Epithelial cell of esophagus (primary cell): Measurements from ENCODE around the gene HTR6.

Experiments
- DNase-seq: peaks from one replicate; pipeline ENCODE4 v3.0.0; 2010; ENCODE audit warnings: low read depth
- H3K4me3 ChIP-seq: 2 replicates; pipeline ENCODE4 v1.5.1; 2011; ENCODE audit warnings: mild to moderate bottlenecking, low read length, control low read depth
- TF ChIP-seq, protein P1 (sequence below): IDR thresholded peaks from 2 replicates; pipeline ENCODE4 v1.5.1; 2011; ENCODE audit warnings: low read depth, mild to moderate bottlenecking, low read length, control low read depth, inconsistent platforms; ENCODE audit not compliant: insufficient read depth; ENCODE audit errors: missing control alignments

The HTR6 gene

DNA sequence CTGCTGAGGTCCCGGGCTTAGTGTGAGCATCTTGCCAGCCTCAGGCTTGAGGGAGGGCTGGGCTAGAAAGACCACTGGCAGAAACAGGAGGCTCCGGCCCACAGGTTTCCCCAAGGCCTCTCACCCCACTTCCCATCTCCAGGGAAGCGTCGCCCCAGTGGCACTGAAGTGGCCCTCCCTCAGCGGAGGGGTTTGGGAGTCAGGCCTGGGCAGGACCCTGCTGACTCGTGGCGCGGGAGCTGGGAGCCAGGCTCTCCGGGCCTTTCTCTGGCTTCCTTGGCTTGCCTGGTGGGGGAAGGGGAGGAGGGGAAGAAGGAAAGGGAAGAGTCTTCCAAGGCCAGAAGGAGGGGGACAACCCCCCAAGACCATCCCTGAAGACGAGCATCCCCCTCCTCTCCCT is 7.2 kb upstream of the HTR6 start:
- H3K4me3 ChIP-seq: no peak overlapping the region

DNA sequence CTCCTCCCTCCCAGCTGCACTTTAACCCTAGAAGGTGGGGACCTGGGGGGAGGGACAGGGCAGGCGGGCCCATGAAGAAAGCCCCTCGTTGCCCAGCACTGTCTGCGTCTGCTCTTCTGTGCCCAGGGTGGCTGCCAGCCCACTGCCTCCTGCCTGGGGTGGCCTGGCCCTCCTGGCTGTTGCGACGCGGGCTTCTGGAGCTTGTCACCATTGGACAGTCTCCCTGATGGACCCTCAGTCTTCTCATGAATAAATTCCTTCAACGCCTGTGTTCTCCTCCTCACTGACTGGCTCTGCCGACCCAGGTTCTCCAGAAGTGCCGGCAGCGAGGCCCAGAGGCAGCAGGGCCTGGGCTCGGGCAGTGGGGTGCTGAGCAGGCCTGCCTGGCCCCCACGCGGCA is 6.5 kb upstream of the HTR6 start:
- TF ChIP-seq, protein P1, sequence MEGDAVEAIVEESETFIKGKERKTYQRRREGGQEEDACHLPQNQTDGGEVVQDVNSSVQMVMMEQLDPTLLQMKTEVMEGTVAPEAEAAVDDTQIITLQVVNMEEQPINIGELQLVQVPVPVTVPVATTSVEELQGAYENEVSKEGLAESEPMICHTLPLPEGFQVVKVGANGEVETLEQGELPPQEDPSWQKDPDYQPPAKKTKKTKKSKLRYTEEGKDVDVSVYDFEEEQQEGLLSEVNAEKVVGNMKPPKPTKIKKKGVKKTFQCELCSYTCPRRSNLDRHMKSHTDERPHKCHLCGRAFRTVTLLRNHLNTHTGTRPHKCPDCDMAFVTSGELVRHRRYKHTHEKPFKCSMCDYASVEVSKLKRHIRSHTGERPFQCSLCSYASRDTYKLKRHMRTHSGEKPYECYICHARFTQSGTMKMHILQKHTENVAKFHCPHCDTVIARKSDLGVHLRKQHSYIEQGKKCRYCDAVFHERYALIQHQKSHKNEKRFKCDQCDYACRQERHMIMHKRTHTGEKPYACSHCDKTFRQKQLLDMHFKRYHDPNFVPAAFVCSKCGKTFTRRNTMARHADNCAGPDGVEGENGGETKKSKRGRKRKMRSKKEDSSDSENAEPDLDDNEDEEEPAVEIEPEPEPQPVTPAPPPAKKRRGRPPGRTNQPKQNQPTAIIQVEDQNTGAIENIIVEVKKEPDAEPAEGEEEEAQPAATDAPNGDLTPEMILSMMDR: no peak
- no peak overlapping the region for H3K4me3 ChIP-seq
- DNase-seq: no peak

More for the DNA sequence above, 7.2 kb upstream of the HTR6 start:
- TF ChIP-seq, protein P1: no peak
- no peak for DNase-seq

DNA sequence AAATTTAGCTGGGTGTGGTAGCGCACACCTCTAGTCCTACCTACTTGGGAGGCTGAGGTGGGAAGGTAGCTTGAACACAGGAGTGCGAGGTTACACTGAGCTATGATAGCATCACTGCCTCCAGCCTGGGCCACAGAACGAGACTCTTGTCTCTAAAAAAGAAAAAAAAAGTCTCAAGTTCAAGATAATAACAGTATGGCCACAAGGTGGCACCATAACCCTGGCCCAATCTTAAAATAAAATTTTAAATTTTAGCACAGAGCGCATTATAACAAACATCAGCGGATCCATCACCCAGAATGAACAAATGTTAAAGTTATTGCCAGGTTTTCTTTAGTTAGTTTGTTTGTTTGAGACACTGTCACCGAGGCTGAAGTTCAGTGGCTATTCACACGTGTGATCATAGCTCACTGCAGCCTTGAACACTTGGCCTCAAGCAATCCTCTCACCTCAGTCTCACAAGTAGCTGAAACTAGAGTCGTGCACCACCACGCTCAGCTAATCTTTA is 2.9 kb upstream of the HTR6 start:
- H3K4me3 ChIP-seq: no peak overlapping the region
- TF ChIP-seq, protein P1: peak; percentile 60
- peak; percentile 51 for DNase-seq

DNA sequence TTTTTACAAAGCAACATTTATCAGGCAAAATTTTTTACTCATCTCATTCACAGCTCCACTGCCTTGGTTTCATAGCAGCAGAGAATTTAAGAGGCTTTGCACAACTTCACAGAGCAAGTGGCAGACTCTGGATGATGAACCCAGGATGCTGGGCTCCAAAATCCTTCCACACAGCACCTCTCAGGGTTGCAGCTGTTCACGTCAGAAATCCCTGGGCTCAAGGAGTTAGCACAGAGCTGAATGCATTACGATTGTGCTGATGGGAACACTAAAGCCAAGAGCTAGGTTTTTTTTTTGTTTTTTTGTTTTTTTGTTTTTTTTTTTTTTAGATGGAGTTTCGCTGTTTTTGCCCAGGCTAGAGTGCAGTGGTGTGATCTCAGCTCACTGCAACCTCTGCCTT is 2.4 kb upstream of the HTR6 start:
- no peak for DNase-seq
- no peak overlapping the region for H3K4me3 ChIP-seq
- TF ChIP-seq, protein P1: no peak

GRCh38 chr1:19665186-19665495 is 466 bp downstream of the HTR6 start:
- H3K4me3 ChIP-seq: no peak overlapping the region
- DNase-seq: no peak
- TF ChIP-seq, protein P1: no peak

DNA sequence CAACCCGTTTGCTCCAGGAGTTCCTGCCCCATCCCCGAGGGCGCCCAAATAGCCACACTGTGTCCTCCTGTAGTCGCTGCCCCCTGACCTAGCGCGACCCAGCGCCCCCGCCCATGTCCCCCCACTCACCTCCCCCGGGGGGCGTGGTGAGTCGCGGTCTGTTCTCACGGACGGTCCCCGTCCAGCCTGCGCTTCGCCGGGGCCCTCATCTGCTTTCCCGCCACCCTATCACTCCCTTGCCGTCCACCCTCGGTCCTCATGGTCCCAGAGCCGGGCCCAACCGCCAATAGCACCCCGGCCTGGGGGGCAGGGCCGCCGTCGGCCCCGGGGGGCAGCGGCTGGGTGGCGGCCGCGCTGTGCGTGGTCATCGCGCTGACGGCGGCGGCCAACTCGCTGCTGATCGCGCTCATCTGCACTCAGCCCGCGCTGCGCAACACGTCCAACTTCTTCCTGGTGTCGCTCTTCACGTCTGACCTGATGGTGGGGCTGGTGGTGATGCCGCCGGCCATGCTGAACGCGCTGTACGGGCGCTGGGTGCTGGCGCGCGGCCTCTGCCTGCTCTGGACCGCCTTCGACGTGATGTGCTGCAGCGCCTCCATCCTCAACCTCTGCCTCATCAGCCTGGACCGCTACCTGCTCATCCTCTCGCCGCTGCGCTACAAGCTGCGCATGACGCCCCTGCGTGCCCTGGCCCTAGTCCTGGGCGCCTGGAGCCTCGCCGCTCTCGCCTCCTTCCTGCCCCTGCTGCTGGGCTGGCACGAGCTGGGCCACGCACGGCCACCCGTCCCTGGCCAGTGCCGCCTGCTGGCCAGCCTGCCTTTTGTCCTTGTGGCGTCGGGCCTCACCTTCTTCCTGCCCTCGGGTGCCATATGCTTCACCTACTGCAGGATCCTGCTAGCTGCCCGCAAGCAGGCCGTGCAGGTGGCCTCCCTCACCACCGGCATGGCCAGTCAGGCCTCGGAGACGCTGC is 1.1 kb downstream of the HTR6 start:
- no peak overlapping the region for H3K4me3 ChIP-seq
- TF ChIP-seq, protein P1: no peak
- no peak for DNase-seq

GRCh38 chr1:19668888-19669287 is 4.2 kb downstream of the HTR6 start:
- TF ChIP-seq, protein P1: no peak
- H3K4me3 ChIP-seq: no peak overlapping the region
- no peak for DNase-seq
